Right ventricle myocardium inferior (tissue), 1 donor: Measurements from ENCODE around the gene CHMP2B. TPM values are rescaled to one million over a fixed set of nuclear protein-coding genes. Genes with fewer than 3 reads are reported as not detected.
"Not testable (repeated sequence)": the region's sequence is repeated elsewhere in the genome, so short reads cannot be mapped to it uniquely, and the experiment has no call there.

Experiments
- ATAC-seq: fragments of 200-7000 bp; cut with Tn5 transposase; one replicate; pipeline ENCODE4 v1.9.1; 2020; ENCODE audit warnings: mild to moderate bottlenecking, moderate library complexity
- DNase-seq: peaks from one replicate; pipeline ENCODE4 v3.0.0; 2021; ENCODE audit errors: missing footprints
- intact Hi-C: fragments of 100-400 bp; cut with DNase I; formaldehyde crosslinking; loops from one replicate; pipeline ENCODE4 v1.11.0; 2022
- microRNA-seq: library from miRNA; unstranded; fragments of <30 nt; microRNA quantifications from one replicate; pipeline ENCODE4 v1.2.0, GENCODE V29; 2020
- total RNA-seq: library from RNA; stranded (reverse); fragmentation: NEBNext Ultra II Directional; extraction: Animal tissue kit (Norgen Biotek cat#: 25700); gene quantifications from one replicate; pipeline ENCODE4 v1.2.1, GENCODE V29; 2021
- donor health status: DM: no; HTN: yes; CAD: no; lungs with severe emphysema.

The CHMP2B gene
- total RNA-seq, 1 donor from 2014 or later: 33.5 TPM

- DNase-seq (no peak), ATAC-seq (no peak)
- intact Hi-C loops: no loop called here
These were observed 59.9 kb downstream of the CHMP2B start for GRCh38 chr3:87287011-87287410.

GRCh38 chr3:87288446-87288845 is 61.3 kb downstream of the CHMP2B start:
- DNase-seq (no peak), ATAC-seq (no peak)
- intact Hi-C loops: no loop called here

GRCh38 chr3:87298111-87298718 is 71.1 kb downstream of the CHMP2B start:
- ATAC-seq (no peak), DNase-seq (no peak)
- intact Hi-C loops: no loop called here

- DNase-seq, ATAC-seq, intact Hi-C loops: not testable (repeated sequence)
These were observed 77.9 kb downstream of the CHMP2B start for GRCh38 chr3:87305031-87305430.

Small RNAs within 50 kb of the gene (microRNA-seq; reads per million reads assigned to microRNA genes)
- not detected for gene MIR4795

Other genes with a start within 250 kb of the CHMP2B start
- 4.5 TPM for gene VGLL3, start 236.2 kb upstream of the CHMP2B start, total RNA-seq
- gene POU1F1, start 49.3 kb downstream of the CHMP2B start, total RNA-seq: not detected